ENCODE measurements around the gene PBRM1.

GRCh38 chr3:52504977-52505376 is 180.7 kb downstream of the PBRM1 start:
- TF ChIP-seq, protein P1, sequence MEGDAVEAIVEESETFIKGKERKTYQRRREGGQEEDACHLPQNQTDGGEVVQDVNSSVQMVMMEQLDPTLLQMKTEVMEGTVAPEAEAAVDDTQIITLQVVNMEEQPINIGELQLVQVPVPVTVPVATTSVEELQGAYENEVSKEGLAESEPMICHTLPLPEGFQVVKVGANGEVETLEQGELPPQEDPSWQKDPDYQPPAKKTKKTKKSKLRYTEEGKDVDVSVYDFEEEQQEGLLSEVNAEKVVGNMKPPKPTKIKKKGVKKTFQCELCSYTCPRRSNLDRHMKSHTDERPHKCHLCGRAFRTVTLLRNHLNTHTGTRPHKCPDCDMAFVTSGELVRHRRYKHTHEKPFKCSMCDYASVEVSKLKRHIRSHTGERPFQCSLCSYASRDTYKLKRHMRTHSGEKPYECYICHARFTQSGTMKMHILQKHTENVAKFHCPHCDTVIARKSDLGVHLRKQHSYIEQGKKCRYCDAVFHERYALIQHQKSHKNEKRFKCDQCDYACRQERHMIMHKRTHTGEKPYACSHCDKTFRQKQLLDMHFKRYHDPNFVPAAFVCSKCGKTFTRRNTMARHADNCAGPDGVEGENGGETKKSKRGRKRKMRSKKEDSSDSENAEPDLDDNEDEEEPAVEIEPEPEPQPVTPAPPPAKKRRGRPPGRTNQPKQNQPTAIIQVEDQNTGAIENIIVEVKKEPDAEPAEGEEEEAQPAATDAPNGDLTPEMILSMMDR (IDR thresholded peaks at IDR 0.05; ENCODE audit: low read depth, low read length, missing input control), result no peak
- TF ChIP-seq GABPA (IDR thresholded peaks at IDR 0.05 in 1 of 2, conservative IDR thresholded peaks at IDR 0.05 in 1 of 2) (no peak), EGR1 (IDR thresholded peaks at IDR 0.05; ENCODE audit: low read depth in 2 of 2) (no peak), FOXA2 (IDR thresholded peaks at IDR 0.05) (no peak), JUND (IDR thresholded peaks at IDR 0.05) (no peak), RAD21 (IDR thresholded peaks at IDR 0.05) (no peak), TAF1 (conservative IDR thresholded peaks at IDR 0.05) (no peak), RXRA (IDR thresholded peaks at IDR 0.05) (no peak)
- TF ChIP-seq, protein P2, sequence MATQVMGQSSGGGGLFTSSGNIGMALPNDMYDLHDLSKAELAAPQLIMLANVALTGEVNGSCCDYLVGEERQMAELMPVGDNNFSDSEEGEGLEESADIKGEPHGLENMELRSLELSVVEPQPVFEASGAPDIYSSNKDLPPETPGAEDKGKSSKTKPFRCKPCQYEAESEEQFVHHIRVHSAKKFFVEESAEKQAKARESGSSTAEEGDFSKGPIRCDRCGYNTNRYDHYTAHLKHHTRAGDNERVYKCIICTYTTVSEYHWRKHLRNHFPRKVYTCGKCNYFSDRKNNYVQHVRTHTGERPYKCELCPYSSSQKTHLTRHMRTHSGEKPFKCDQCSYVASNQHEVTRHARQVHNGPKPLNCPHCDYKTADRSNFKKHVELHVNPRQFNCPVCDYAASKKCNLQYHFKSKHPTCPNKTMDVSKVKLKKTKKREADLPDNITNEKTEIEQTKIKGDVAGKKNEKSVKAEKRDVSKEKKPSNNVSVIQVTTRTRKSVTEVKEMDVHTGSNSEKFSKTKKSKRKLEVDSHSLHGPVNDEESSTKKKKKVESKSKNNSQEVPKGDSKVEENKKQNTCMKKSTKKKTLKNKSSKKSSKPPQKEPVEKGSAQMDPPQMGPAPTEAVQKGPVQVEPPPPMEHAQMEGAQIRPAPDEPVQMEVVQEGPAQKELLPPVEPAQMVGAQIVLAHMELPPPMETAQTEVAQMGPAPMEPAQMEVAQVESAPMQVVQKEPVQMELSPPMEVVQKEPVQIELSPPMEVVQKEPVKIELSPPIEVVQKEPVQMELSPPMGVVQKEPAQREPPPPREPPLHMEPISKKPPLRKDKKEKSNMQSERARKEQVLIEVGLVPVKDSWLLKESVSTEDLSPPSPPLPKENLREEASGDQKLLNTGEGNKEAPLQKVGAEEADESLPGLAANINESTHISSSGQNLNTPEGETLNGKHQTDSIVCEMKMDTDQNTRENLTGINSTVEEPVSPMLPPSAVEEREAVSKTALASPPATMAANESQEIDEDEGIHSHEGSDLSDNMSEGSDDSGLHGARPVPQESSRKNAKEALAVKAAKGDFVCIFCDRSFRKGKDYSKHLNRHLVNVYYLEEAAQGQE (IDR thresholded peaks at IDR 0.05), result no peak
- TF ChIP-seq, protein P3, sequence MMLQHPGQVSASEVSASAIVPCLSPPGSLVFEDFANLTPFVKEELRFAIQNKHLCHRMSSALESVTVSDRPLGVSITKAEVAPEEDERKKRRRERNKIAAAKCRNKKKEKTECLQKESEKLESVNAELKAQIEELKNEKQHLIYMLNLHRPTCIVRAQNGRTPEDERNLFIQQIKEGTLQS (IDR thresholded peaks at IDR 0.05), result no peak

All from liver (tissue), 3 donors.